H9 (cell line): Measurements from ENCODE around the gene FEV. TPM values are rescaled to one million over a fixed set of nuclear protein-coding genes. Genes with fewer than 3 reads are reported as not detected.

Experiments used
- microRNA-seq: library from miRNA; unstranded; fragments of <30 nt; microRNA quantifications from one replicate; pipeline ENCODE4, GENCODE V29; 2020; ENCODE audit warnings: borderline microRNAs expressed
- total RNA-seq: library from RNA; stranded (reverse); gene quantifications from 2 replicates; pipeline ENCODE4 v1.2.1, GENCODE V29; 2021

Gene FEV
- total RNA-seq, 1 experiment from 2014 or later: not detected

Small RNAs within 50 kb of the gene (microRNA-seq; reads per million reads assigned to microRNA genes)
- gene MIR375: 138 reads per million, percentile 77 among the genes with 10 or more reads in this experiment

Other genes with a start within 250 kb of the FEV start
- 3.1 and 3.4 TPM in 2 replicates for gene CYP27A1, start 203.0 kb downstream of the FEV start, total RNA-seq
- not detected in 2 replicates for gene PRKAG3, start 153.4 kb downstream of the FEV start, total RNA-seq
- not detected in 2 replicates for gene WNT6, start 125.4 kb downstream of the FEV start, total RNA-seq
- gene WNT10A, start 104.3 kb downstream of the FEV start, total RNA-seq: not detected in 2 replicates
- 0.11 and 0.26 TPM in 2 replicates for gene CDK5R2, start 25.5 kb downstream of the FEV start, total RNA-seq
- not detected in 2 replicates for gene CRYBA2, start 8.2 kb upstream of the FEV start, total RNA-seq
- gene CFAP65, start 56.3 kb upstream of the FEV start, total RNA-seq: 0.18 and 0.20 TPM in 2 replicates
- 0.11 TPM in 1 of 2 replicates, not detected in the other for gene IHH, start 75.7 kb upstream of the FEV start, total RNA-seq
- gene NHEJ1, start 175.6 kb upstream of the FEV start, total RNA-seq: 19.7 and 20.8 TPM in 2 replicates
- 1.2 and 1.9 TPM in 2 replicates for gene SLC23A3, start 184.8 kb upstream of the FEV start, total RNA-seq
- 33.0 and 36.4 TPM in 2 replicates for gene CNPPD1, start 191.7 kb upstream of the FEV start, total RNA-seq
- 46.7 and 48.0 TPM in 2 replicates for gene RETREG2, start 193.1 kb upstream of the FEV start, total RNA-seq
- 15.9 and 16.4 TPM in 2 replicates for gene ZFAND2B, start 221.6 kb upstream of the FEV start, total RNA-seq
- gene ABCB6, start 233.8 kb upstream of the FEV start, total RNA-seq: 44.6 and 46.4 TPM in 2 replicates
- gene ATG9A, start 244.5 kb upstream of the FEV start, total RNA-seq: 46.4 and 52.2 TPM in 2 replicates
- gene ANKZF1, start 244.6 kb upstream of the FEV start, total RNA-seq: 45.9 and 55.4 TPM in 2 replicates